ENCODE measurements around the gene SPON1.
"Not testable (repeated sequence)": the region's sequence is repeated elsewhere in the genome, so short reads cannot be mapped to it uniquely, and the experiment has no call there.

SPON1 gene

DNA sequence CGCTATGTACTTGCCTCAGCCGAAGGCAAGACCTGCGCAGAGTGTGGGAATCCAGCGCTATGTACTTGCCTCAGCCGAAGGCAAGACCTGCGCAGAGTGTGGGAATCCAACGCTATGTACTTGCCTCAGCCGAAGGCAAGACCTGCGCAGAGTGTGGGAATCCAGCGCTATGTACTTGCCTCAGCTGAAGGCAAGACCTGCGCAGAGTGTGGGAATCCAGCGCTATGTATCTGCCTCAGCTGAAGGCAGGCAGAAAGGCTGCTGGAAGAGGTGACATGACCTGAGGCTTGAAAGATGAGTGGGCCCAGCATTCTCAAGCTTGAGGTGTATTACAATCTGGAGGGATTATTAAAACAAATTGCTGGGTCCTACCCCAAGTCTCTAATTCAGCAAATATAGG, 290.0 kb downstream of the SPON1 start:
- DNase-seq: not testable (repeated sequence)

DNA sequence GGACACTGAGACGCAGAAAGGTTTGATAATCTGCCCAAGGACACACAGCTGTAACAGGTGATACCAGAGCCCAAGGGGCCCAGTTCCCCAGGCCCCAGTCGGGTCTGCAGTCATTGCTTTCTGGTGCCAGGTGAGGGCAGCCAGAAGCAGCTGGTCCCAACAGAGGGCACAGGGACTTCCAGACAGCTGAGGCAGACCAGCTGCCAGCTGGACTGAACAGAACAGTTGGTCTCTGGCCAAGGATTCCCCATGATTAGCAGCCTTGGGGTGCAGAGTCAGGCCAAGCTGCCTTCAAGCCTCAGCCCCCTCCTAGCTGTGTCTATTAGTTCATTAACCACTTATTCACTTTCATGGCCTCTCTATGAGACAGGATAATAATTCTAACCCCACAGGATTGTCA, 290.9 kb downstream of the SPON1 start:
- DNase-seq: no peak

DNA sequence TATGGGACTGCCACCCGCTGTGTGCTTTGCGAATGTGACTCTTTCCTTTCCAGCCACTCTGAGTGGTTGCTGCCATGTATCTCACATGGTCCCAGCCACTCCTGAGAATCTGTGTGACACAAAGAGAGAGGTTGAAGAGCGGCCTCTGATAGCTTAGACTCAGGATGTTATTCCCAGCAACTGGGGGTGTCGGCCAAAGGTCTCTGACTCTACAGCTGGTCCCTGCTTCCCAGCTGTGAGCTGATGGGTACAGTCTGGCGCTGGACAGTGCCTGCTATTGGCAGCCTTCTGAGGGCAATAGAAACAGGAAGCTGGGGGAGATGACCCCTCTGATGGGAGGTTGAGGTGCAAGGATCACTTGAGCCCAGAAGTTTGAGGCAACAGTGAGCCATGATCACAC, 291.3 kb downstream of the SPON1 start:
- DNase-seq: no peak

DNA sequence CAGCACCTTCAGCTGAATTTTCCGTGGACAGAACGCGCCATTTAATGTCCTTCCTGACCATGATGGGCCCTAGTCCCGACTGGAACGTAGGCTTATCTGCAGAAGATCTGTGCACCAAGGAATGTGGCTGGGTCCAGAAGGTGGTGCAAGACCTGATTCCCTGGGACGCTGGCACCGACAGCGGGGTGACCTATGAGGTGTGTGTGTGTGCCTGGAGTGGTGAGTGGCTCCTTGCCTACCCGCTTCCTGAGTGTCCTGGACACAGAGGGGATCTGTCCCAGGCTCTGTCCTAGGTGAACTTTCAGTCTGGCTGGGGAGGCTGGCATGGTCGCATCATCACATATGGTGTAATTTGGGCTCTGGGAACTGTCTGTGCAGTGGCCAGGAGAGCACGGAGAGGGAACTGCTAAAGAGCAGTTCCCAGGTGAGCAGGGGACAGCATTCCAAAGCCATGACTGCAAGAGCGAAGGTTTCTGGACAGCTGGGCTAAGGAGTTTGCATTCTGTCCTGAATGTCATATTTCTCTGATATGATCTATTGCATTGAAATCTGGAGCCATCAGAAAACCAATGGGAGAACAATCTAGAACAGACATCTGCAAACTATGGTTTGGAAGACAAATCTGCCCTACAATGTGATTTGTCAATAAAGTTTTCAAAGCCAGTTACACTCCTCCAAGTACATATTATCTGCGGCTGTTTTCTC, 292.2 kb downstream of the SPON1 start:
- no peak for DNase-seq

DNA sequence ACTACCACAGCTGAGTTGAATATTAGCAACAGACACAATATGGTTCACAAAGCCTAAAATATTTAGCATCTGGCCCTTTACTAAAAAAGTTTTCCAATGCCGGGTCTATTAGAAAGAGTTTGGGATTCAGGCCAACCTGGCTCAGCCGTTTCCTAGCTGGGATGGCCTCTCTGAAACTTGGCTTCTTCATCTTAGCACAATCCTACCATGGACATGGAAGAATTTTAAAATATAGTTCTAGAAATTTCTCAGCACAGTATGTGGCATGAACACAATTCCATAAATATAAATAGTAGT, 292.7 kb downstream of the SPON1 start:
- no peak for DNase-seq

DNA sequence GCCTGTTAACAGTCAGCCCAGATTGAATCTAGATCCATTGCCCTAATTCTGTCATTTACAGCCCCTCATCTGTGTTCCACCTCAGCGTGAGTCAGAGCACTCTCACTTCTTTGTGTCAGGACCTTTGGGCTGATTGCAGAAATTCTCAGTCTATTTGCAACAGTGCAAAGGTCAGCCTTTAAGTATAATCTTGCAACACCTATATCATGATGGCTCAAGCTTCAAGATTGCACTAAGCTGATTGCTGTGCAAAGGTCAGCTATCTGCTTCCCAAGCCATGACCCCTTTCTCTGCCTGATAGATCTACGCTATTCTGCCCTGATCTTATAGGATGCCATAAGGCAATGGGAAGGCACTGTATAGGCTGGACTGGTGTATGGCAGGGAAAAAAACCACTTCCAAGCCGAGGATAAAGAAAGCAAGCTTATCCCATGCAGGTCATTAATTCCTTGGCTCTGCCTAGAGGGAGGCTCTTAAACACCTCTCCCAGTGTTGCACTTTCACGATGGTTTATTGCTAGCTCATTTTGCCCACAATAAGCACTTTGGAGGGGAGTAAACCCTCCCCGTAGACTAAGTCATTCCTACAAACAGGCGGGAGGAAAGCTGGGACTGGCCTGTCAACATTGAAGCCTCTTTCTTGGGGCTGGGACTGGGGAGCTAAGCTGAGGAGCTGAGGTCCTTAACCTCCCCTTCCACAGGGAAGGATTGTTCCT, 295.9 kb downstream of the SPON1 start:
- peak; percentile 1 for DNase-seq

DNA sequence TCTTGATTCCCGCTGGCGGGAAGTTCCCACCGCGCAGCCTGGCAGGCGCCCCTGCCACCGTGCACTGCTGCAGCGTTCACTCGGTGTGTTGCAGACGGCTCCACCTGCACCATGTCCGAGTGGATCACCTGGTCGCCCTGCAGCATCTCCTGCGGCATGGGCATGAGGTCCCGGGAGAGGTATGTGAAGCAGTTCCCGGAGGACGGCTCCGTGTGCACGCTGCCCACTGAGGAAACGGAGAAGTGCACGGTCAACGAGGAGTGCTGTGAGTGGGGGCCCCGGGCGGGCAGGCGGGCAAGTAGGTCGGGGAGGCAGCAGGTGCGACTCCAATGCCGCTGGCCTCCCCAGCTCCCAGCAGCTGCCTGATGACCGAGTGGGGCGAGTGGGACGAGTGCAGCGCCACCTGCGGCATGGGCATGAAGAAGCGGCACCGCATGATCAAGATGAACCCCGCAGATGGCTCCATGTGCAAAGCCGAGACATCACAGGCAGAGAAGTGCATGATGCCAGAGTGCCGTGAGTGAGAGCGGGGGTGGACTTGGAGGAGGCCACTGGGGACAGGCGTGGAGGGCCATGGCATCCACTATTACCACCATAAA, 296.8 kb downstream of the SPON1 start:
- no peak for DNase-seq

DNA sequence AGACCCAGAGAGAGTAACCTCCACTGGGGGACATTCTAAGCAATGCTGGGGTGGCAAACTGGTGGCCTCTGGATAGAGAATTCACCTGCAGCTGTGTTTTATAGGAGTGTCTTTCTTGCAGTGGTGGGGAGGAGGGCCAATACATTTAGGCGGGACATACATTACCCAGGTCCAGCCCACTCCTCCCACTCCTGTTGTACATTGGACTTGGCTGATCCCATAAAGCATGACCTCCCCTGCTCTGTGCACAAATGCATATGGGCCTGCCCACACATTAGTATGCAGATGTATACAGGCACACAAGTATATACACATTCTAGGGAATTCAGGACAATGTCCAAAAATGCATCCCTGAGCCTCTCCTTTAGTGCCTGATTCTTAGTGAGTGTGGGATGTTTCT, 297.4 kb downstream of the SPON1 start:
- no peak for DNase-seq

DNA sequence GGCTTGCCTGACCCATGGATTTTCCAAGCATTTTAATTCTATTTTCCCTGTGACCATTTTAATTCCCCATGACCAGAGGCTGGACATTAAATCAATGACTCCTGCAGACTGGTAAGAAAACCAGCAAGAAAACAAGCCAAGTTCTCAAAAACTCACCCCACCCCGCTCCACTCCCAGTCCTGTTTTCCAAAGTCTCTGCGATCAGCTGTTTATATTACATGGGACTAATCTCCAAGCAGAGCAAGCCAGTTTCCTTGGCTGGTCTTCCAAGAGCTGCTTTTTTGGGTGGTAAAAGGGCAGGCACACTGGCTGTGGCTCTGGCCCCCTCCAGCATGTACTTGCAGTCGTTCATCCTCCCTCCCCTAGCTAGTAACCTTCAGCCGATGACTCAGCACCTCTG, 298.5 kb downstream of the SPON1 start:
- DNase-seq: no peak

DNA sequence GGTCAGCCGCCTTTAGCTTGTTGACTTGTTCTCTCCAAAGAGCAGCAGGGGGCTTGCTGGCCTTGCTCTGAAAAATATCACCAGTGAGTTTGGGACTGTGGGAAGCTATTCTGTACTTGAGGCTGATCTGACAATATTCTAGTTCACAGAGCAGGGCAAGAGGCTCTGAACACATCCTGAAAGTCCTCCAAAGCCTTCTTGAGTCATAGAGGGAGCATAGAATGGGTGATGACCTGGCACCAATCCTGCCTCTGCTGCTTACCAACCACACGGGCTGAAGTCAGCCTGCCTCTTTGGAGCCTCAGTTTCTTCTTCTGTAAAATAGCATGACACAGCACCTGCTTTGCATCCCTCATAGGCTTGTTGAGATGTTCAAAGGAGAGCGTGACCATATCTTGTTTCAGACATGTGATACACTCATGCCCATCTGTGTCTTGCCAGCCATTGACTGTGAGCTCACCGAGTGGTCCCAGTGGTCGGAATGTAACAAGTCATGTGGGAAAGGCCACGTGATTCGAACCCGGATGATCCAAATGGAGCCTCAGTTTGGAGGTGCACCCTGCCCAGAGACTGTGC, 299.8 kb downstream of the SPON1 start:
- no peak for DNase-seq

DNA sequence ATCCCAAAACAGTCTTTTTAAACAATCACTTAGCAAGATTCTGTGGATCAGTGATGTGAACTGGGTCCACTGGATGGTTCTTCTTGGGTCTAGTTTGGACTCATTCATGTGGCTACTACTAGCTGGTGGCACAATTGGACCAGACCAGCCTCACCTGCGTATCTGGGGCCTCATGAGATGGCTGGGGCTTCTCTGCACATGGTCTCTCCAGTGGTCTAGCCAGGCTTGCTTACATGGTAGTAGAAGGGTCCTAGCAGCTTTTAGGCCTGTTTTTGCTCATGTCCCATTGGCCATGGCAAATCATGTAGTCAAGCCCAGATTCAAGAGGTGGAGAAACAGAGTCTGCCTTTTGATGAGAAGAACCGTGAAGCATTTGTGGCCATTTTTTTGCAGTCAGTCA, 302.4 kb downstream of the SPON1 start:
- no peak for DNase-seq

DNA sequence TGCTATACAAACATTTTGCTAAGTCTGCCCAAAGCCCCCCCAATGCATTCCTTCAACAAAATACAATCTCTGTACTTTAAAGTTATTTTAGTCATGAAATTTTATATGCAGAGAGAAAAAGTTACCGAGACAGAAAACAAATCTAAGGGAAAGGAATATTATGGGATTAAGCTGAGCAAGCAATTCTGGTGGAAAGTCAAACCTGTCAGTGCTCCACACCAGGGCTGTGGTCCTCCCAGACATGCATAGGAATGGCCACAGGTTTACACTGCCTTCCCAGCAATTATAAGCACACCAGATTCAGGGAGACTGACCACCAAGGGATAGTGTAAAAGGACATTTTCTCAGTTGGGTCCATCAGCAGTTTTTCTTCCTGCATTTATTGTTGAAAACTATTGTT, 304.1 kb downstream of the SPON1 start:
- no peak for DNase-seq

DNA sequence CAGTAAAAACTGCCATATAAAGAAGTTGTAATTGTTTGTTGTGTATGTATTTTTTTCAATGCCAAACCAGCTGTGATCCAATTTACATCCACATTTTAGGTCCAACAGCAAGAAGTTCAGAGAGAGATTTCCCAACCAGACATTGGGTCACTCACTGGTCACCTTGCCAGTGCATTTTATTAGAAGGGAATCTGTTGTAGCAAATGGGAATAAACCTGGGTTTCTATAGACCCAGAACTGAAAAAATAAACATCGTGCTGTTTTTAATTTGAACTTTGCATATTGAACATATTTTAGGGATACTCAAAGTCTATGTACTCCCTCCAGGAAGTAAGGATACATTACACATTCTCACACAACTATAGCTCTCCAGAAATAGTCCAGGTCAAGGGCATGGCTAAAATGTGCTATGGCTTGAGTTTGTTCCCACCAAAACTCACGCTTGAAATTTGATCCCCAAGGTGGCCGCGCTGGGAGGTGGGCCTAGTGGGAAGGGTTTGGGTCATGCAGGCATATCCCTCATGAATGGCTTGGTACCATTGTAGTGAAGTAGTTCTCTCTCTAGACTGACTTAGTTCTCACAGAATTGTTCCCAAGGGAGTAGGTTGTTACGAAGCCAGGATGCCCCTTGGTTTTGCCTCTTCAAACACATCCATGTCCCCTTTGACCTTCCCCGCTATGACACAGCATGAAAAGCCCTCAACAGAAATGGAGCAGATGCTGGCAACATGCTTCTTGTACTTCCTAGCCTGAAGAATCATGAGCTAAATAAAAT, 305.5 kb downstream of the SPON1 start:
- no peak for DNase-seq

DNA sequence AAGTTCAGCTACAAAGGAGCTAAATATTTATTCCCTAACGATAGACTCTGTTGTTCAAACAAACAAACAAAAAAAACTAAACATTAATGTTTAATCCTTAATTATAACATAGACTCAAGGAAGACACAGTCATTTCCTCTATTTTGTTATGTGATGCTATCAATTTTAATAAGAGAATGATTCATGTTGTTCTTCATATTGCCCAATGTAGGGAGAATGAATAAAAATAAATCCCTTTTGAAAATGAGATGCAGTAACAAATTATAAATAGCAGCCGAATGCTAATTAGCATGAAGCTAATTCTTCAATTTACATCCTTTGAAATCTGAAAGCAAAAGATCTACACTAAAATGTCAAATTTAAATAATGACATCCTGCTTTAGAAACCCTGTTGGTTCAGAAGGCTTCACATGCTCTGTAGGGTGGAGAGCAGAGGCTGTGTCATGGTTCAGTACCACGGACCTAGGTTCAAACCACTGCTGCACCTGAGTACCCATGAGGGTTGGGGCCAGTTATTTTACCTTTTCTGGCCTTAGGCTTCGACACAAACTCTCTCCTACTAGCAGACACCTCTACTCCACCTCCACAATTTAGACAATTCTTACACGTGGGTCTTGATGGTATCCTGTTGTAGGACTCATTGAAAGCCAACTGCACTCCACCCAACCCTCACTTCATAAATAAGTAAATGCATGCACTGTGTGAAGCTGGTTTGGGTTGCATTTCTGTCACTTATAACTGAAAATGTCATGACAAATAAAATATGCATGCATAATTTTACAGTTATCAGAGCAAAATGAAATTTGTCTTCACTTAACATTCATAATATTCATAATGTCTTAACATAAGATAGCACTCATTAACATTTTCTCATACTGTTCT, 307.4 kb downstream of the SPON1 start:
- DNase-seq: no peak

DNA sequence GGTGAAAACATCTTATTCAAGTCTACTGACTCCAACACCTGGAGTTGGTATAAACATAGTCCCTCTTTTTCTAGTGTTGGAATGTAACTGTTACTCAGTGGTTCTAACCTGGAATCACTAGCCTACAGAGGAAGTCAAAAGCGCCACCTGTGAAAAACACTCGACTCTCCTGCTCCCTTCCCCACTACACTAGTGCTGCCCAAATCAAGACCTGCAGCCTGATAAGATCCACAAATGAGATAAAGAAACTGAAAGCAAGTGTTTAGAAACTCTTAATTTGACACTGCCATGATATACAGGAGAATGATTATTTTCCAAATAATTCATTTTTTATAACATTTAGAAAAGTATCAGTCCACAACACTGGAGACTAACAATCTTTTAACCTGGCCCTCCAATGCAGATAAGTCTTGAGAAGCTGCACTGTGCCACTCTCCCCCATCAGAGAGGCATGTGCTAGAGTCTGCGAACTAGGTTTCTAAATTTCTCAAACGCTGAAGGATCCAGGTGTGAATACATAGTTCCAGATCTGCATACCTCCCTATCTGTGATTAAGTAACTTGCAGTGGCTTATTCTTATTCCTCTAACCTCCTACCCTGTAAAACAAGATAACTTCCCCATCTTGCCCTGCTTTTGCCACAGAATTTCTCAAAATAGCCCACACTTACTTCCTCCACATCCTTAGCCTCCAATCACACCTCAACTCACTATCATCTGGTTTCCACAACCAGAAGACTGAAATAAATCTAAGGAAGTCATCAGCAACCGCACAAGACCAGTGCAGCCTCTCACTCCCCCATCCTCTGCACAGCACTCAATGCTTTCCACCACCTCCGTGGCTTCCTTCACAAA, 308.4 kb downstream of the SPON1 start:
- DNase-seq: no peak

DNA sequence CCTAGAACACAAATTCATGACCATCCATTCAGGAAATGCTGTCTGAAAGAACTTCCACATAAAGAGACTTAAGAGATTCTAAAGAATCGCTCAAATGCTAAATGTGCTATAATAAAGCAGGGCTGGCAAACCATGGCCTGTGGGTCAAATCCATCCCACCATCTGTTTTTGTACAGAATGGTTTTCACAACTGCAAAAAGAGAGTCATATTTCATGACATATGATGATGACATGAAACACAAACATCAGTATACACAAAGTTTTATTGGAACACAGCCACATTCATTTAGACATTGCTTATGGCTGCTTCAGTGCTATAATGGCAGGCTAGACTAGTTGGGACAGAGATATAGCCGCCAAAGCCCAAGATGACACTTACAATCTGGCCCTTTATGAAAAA, 311.4 kb downstream of the SPON1 start:
- no peak for DNase-seq

DNA sequence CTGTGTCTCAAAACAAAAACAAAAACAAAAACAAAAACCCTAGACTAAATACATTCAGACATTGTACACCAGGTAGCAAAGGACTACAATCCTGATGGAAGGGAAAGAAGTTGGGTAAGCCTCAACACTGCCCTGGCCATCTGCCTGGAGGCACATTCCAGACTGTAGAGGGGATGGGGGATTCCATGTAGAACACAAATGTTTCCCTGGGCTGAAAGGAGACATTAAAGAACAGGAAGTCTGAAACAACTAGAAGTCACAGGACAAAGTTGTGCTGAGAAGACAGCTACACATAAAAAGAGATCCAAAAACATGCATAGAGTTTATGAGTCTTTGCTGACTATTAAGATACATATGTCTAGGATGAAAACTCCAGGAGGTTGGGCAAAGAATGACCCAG, 312.6 kb downstream of the SPON1 start:
- DNase-seq: no peak

DNA sequence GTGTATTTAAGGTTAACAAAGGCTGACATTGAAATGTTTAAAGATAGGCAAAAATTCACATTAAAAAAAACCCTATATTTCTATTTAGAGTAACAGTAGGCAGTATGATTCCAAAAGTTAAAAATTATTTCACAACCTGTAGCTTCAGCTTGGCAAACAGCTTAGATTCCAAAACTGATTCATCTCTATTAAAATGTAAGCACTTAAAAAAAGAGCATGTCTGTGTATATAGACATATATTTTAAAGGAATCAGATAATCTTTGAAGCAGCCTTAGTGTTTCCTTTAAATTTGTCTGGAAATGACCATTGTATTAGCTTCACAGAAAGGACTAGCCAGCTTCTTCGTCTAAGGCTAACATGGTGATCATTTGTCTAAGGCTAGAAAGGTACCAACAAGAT, 316.3 kb downstream of the SPON1 start:
- not testable (repeated sequence) for DNase-seq

DNA sequence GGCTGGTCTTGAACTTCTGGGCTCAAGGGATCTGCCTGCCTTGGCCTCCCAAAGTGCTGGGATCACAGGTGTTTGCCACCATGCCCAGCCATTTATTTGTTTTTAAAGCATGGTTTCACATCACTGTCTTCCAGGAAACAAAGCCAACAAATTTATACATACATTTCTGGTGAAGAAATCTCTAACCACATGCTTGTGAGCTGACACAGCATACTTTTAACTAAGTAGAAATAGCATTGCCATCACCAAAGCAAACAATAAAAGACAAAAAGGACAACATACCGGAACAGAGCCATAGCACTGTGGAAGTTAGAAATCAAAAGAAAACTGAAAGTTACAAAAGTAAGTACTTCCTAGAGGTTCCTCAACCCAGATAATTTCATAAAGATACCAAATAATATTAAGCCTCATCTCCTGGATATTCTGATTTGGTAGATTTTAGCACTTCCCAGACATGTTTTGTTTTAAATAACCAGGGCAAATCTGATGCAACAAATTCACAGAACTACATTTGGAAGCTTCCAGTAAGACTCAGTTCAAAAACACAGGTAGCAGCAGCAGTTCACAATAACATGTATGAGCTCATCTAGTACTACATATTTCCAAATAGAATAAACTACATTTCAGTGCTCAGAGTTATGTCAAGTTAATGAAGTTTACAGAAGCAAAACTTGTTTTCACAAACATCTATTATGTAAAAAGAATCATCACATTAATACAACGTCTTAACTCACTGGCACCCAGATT, 325.8 kb downstream of the SPON1 start:
- DNase-seq: no peak

DNA sequence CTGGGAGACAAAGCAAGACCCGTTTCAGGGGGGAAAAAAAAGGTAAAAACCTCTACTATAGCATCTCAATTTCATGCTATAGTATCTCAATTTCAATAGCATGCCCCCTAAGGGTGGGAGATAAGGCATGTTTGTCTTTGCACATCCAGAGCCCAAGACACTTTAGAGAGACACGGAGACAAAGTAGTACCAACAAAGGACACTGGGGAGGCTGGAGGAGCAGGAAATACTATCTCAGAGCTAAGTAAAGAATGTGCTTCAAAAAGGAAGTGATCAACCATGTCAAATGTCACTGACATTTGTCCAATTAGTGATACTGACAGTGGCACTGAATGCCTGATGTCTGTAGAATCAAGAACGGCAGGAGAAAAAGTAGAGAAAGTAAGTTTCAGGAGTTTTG, 327.9 kb downstream of the SPON1 start:
- no peak for DNase-seq

DNA sequence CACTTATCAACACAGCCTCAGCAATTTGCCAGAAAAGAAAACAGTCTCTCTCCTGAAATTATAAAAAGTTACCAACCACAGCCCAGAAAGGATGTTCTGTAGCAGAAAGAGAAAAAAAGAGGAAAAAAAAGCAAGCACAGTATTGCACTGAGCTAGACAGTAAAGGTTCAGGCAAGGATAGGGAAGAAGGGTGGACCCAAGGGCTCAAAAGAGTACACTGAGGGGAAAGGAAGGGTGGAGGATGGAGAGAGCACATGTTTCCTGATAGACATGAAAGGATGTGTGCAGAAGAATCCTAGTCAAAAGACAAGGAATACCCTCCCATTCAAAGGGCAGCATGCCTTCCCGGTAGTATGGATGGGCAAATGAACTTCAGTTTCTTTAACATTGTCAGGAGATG, 337.4 kb downstream of the SPON1 start:
- DNase-seq: no peak
